WTC11 (cell line): Measurements from ENCODE around the gene AHNAK. TPM values are rescaled to one million over a fixed set of nuclear protein-coding genes. Genes with fewer than 3 reads are reported as not detected.

Experiments used
- ATAC-seq: fragments of 200-7000 bp; cut with Tn5 transposase; 2 replicates; pipeline ENCODE4 v1.10.0; 2021; ENCODE audit warnings: mild to moderate bottlenecking, moderate library complexity
- CTCF ChIA-PET: fragments of 300-600 bp; sonication (Branson Sonifier 250); formaldehyde crosslinking; loops from one replicate; lab custom pipeline; 2021; ENCODE audit warnings: antibody characterized with exemption; lab: Charles Lee
- POLR2A ChIA-PET: fragments of 350-600 bp; sonication (Branson Sonifier 250); formaldehyde crosslinking; loops from one replicate; lab custom pipeline; 2021; ENCODE audit warnings: antibody characterized with exemption; lab: Charles Lee
- DNase-seq: peaks from one replicate; pipeline ENCODE4 v3.0.0; 2021; ENCODE audit warnings: low spot score
- H3K27ac Mint-ChIP-seq: 2 replicates; pipeline ENCODE4 v1.8.0; 2021; ENCODE audit warnings: mixed read lengths
- H3K27me3 Mint-ChIP-seq: 2 replicates; pipeline ENCODE4 v1.8.0; 2021; ENCODE audit warnings: low read depth, mild to moderate bottlenecking, moderate library complexity, mixed read lengths
- H3K36me3 Mint-ChIP-seq: 2 replicates; pipeline ENCODE4 v1.8.0; 2021; ENCODE audit warnings: mixed read lengths
- H3K4me1 Mint-ChIP-seq: 2 replicates; pipeline ENCODE4 v1.8.0; 2022; ENCODE audit warnings: mixed read lengths
- H3K4me3 Mint-ChIP-seq: 2 replicates; pipeline ENCODE4 v1.8.0; 2021; ENCODE audit warnings: mild to moderate bottlenecking, moderate library complexity, mixed read lengths
- H3K9me3 Mint-ChIP-seq: 2 replicates; pipeline ENCODE4 v1.8.0; 2021; ENCODE audit warnings: mixed read lengths
- ATF3 ChIP-seq: sonication (generic); formaldehyde crosslinking; conservative IDR thresholded peaks from 2 replicates; pipeline ENCODE4 v1.8.1; 2022; ENCODE audit warnings: mild to moderate bottlenecking, missing genetic modification reagents
- ATF6 ChIP-seq: sonication (generic); formaldehyde crosslinking; IDR thresholded peaks from 2 replicates; pipeline ENCODE4 v1.8.1; 2023; ENCODE audit warnings: mild to moderate bottlenecking, missing genetic modification reagents
- CBFB ChIP-seq: sonication (generic); formaldehyde crosslinking; IDR thresholded peaks from 2 replicates; pipeline ENCODE4 v1.8.1; 2022; ENCODE audit warnings: mild to moderate bottlenecking, low read depth, missing genetic modification reagents
- ETV6 ChIP-seq: sonication (generic); formaldehyde crosslinking; IDR thresholded peaks from 2 replicates; pipeline ENCODE4 v1.8.1; 2022; ENCODE audit warnings: mild to moderate bottlenecking, missing genetic modification reagents
- GABPB1 ChIP-seq: sonication (generic); formaldehyde crosslinking; IDR thresholded peaks from 2 replicates; pipeline ENCODE4 v1.8.1; 2023; ENCODE audit warnings: mild to moderate bottlenecking, missing genetic modification reagents
- GRHL2 ChIP-seq: fragments of 250-450 bp; sonication (Bioruptor Pico); IDR thresholded peaks from 2 replicates; pipeline ENCODE4 v1.8.0; 2022; ENCODE audit warnings: mild to moderate bottlenecking, moderate library complexity; ENCODE audit not compliant: insufficient replicate concordance, severe bottlenecking
- IRF2 ChIP-seq: sonication (generic); formaldehyde crosslinking; IDR thresholded peaks from 2 replicates; pipeline ENCODE4 v1.8.0; 2022; ENCODE audit warnings: low read depth, missing genetic modification reagents, borderline replicate concordance
- NR1H2 ChIP-seq: sonication (generic); formaldehyde crosslinking; IDR thresholded peaks from 2 replicates; pipeline ENCODE4 v1.9.0; 2021; ENCODE audit warnings: mild to moderate bottlenecking, moderate library complexity, missing genetic modification reagents
- NR3C1 ChIP-seq: sonication (generic); formaldehyde crosslinking; conservative IDR thresholded peaks from 2 replicates; pipeline ENCODE4 v1.8.1; 2023; ENCODE audit warnings: low read depth, mild to moderate bottlenecking, missing genetic modification reagents
- SMAD4 ChIP-seq: sonication (generic); formaldehyde crosslinking; IDR thresholded peaks from 2 replicates; pipeline ENCODE4 v1.8.0; 2022; ENCODE audit warnings: mild to moderate bottlenecking, missing genetic modification reagents
- SOX15 ChIP-seq: fragments of 250-450 bp; sonication (Bioruptor Pico); IDR thresholded peaks from 2 replicates; pipeline ENCODE4 v1.9.0; 2021; ENCODE audit warnings: mild to moderate bottlenecking
- USF1 ChIP-seq: sonication (generic); formaldehyde crosslinking; IDR thresholded peaks from 2 replicates; pipeline ENCODE4 v1.8.0; 2022; ENCODE audit warnings: mild to moderate bottlenecking, missing genetic modification reagents
- ZNF263 ChIP-seq: sonication (generic); formaldehyde crosslinking; IDR thresholded peaks from 2 replicates; pipeline ENCODE4 v1.8.1; 2022; ENCODE audit warnings: low read depth, mild to moderate bottlenecking, moderate library complexity, missing genetic modification reagents
- ZNF423 ChIP-seq: fragments of 250-450 bp; sonication (Bioruptor Pico); IDR thresholded peaks from 2 replicates; pipeline ENCODE4 v2.1.2; 2022; ENCODE audit warnings: mild to moderate bottlenecking, moderate library complexity
- ZNF532 ChIP-seq: fragments of 250-450 bp; sonication (Bioruptor Pico); IDR thresholded peaks from 2 replicates; pipeline ENCODE4 v1.9.0; 2021; ENCODE audit warnings: mild to moderate bottlenecking, borderline replicate concordance
- total RNA-seq: library from RNA; stranded (reverse); gene quantifications from 3 replicates; pipeline ENCODE4 v1.2.3, GENCODE V29; 2021
- TF ChIP-seq, protein P1 (sequence below): sonication (generic); formaldehyde crosslinking; IDR thresholded peaks from 2 replicates; pipeline ENCODE4 v1.8.1; 2022; ENCODE audit warnings: mild to moderate bottlenecking, moderate library complexity, missing genetic modification reagents
- TF ChIP-seq, protein P2 (sequence below): sonication (generic); formaldehyde crosslinking; IDR thresholded peaks from 2 replicates; pipeline ENCODE4 v1.8.0; 2022; ENCODE audit warnings: mild to moderate bottlenecking, missing genetic modification reagents
- TF ChIP-seq, protein P3 (sequence below): sonication (generic); formaldehyde crosslinking; IDR thresholded peaks from 2 replicates; pipeline ENCODE4 v1.8.0; 2022; ENCODE audit warnings: mild to moderate bottlenecking, missing genetic modification reagents
- TF ChIP-seq, protein P4 (sequence below): sonication (generic); formaldehyde crosslinking; IDR thresholded peaks from 2 replicates; pipeline ENCODE4 v1.8.0; 2023; ENCODE audit warnings: missing genetic modification reagents

The AHNAK gene
- total RNA-seq, 1 experiment from 2014 or later, result 21.0 TPM

GRCh38 chr11:62513626-62514025, 33.0 kb downstream of the AHNAK start (continued):
- TF ChIP-seq, protein P1, sequence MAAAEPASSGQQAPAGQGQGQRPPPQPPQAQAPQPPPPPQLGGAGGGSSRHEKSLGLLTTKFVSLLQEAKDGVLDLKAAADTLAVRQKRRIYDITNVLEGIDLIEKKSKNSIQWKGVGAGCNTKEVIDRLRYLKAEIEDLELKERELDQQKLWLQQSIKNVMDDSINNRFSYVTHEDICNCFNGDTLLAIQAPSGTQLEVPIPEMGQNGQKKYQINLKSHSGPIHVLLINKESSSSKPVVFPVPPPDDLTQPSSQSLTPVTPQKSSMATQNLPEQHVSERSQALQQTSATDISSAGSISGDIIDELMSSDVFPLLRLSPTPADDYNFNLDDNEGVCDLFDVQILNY, result no peak
- no peak for TF ChIP-seq IRF2 (CRISPR knock-in tag)
- TF ChIP-seq, protein P2, sequence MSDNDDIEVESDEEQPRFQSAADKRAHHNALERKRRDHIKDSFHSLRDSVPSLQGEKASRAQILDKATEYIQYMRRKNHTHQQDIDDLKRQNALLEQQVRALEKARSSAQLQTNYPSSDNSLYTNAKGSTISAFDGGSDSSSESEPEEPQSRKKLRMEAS, result no peak
- no peak for TF ChIP-seq USF1 (CRISPR knock-in tag)
- TF ChIP-seq SMAD4 (CRISPR knock-in tag), result no peak

DNA sequence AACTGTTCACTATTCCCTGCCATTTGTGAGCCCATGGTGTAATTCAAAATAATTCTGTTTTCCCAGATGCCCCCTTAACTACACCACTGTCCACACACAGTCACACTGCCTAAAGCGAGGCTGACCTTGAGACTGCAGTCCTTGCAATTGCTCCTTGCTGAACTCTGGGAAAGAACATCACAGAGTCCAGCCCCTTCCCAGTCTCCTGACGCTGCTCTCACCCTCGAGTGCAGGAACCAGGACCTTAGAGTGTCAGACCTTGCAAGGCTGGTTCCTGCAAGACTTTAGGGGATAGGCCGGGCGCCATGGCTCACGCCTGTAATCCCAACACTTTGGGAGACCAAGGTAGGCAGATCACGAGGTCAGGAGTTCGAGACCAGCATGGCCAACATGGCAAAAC, 33.6 kb downstream of the AHNAK start:
- no peak for TF ChIP-seq ZNF263 (CRISPR knock-in tag)
- TF ChIP-seq GABPB1 (CRISPR knock-in tag), result no peak
- TF ChIP-seq ATF3 (CRISPR knock-in tag), result no peak
- TF ChIP-seq, protein P3, sequence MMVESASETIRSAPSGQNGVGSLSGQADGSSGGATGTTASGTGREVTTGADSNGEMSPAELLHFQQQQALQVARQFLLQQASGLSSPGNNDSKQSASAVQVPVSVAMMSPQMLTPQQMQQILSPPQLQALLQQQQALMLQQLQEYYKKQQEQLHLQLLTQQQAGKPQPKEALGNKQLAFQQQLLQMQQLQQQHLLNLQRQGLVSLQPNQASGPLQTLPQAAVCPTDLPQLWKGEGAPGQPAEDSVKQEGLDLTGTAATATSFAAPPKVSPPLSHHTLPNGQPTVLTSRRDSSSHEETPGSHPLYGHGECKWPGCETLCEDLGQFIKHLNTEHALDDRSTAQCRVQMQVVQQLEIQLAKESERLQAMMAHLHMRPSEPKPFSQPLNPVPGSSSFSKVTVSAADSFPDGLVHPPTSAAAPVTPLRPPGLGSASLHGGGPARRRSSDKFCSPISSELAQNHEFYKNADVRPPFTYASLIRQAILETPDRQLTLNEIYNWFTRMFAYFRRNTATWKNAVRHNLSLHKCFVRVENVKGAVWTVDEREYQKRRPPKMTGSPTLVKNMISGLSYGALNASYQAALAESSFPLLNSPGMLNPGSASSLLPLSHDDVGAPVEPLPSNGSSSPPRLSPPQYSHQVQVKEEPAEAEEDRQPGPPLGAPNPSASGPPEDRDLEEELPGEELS (CRISPR knock-in tag), result no peak
- TF ChIP-seq NR1H2 (CRISPR knock-in tag), result no peak
- TF ChIP-seq ATF6 (CRISPR knock-in tag), result no peak
- no peak for TF ChIP-seq ETV6 (CRISPR knock-in tag)
- no peak for TF ChIP-seq ZNF532
- TF ChIP-seq NR3C1 (CRISPR knock-in tag), result no peak
- TF ChIP-seq GRHL2 (CRISPR knock-in tag), result no peak
- TF ChIP-seq SOX15 (CRISPR knock-in tag), result no peak
- TF ChIP-seq, protein P4, sequence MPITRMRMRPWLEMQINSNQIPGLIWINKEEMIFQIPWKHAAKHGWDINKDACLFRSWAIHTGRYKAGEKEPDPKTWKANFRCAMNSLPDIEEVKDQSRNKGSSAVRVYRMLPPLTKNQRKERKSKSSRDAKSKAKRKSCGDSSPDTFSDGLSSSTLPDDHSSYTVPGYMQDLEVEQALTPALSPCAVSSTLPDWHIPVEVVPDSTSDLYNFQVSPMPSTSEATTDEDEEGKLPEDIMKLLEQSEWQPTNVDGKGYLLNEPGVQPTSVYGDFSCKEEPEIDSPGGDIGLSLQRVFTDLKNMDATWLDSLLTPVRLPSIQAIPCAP (CRISPR knock-in tag), result no peak
- TF ChIP-seq CBFB, result no peak
- TF ChIP-seq ZNF423 (CRISPR knock-in tag), result no peak
- Mint-ChIP-seq H3K4me1 (peaks cover 11% of the 10 kb centered on the region), H3K36me3 (no peaks in the 10 kb centered on the region), H3K27ac (no peak overlapping the region), H3K27me3 (peaks cover 13% of the 10 kb centered on the region), H3K9me3 (no peaks in the 10 kb centered on the region), H3K4me3 (no peak overlapping the region)
- DNase-seq, result no peak
- ChIA-PET POLR2A (no interaction called here), CTCF (interaction anchor here (0.6 to 12.2 kb wide), 3 partner anchors 31 to 88 kb away, joined by 3 to 177 read pairs (median 7); no protein-coding TSS in a partner anchor)
- no peak for ATAC-seq
